ENCODE results near the gene XRN1. TPM values are rescaled to one million over a fixed set of nuclear protein-coding genes. Genes with fewer than 3 reads are reported as not detected.

The XRN1 gene
- total and polyA plus RNA-seq, 12 donors: 2.1 to 33.4 (median 20.6) TPM

DNA sequence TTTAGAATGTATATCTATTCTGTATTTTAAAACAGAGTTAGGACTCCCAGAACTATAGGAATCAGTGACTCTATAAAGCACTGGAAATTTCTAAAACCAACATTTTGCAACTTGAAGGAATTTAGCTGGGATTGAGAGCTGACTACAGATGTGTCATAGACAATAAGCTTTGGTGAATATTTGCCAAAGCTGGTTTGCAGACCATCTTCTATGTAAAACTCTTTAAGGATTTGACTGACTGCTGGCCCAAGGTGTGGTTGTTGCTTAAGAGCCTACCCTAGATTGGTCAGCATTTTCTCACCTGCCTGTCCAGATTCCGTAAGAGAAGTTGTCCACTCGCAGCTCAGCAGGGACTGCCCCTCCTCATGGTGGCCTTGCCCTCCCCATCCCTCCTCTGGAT lies 149.2 kb downstream of the XRN1 start:
- peaks cover 0 to 14% (median 0%) of the 10 kb centered on the region in 11 donors for H3K9me3 ChIP-seq
- H3K27me3 ChIP-seq: no peaks in the 10 kb centered on the region
- H3K4me1 ChIP-seq: no peaks in the 10 kb centered on the region
- no peak overlapping the region for H3K4me3 ChIP-seq
- peaks cover 0 to 3% (median 0%) of the 10 kb centered on the region in 9 donors for H3K36me3 ChIP-seq
- TF ChIP-seq, protein P1, sequence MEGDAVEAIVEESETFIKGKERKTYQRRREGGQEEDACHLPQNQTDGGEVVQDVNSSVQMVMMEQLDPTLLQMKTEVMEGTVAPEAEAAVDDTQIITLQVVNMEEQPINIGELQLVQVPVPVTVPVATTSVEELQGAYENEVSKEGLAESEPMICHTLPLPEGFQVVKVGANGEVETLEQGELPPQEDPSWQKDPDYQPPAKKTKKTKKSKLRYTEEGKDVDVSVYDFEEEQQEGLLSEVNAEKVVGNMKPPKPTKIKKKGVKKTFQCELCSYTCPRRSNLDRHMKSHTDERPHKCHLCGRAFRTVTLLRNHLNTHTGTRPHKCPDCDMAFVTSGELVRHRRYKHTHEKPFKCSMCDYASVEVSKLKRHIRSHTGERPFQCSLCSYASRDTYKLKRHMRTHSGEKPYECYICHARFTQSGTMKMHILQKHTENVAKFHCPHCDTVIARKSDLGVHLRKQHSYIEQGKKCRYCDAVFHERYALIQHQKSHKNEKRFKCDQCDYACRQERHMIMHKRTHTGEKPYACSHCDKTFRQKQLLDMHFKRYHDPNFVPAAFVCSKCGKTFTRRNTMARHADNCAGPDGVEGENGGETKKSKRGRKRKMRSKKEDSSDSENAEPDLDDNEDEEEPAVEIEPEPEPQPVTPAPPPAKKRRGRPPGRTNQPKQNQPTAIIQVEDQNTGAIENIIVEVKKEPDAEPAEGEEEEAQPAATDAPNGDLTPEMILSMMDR (IDR thresholded peaks at IDR 0.05): no peak
- DNase-seq (no peak), ATAC-seq (no peak)
- H3K27ac ChIP-seq: no peak overlapping the region
- 60 to 94% methylated on average over 2 of the region's 2 CpGs for WGBS, 2 donors
- intact Hi-C loops (cut with DNase I): no loop called here

DNA sequence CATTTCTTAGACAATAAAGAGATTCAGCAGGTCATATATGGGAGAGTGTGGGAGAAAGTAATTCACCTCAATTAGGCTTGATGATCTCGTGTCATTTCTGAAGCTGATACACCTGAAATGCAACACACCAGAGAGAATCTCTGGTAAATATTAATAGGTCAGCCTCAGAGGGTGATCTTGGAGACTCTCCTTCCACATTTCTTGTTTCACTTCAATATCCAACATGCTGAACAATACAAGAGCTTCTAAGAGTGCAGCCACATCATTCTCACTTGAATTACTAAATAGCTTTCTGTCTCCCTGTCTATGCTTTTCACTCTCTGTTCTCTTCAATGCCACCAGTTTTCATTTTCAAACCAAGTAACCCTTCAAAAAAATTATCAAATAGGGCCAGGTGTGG lies 151.3 kb downstream of the XRN1 start:
- H3K4me3 ChIP-seq: no peak overlapping the region
- DNase-seq: no peak
- intact Hi-C loops (cut with DNase I): no loop called here
- no peaks in the 10 kb centered on the region for H3K4me1 ChIP-seq
- no peak for ATAC-seq
- H3K9me3 ChIP-seq: no peaks in the 10 kb centered on the region
- no peaks in the 10 kb centered on the region for H3K27me3 ChIP-seq
- WGBS, 2 donors: 87 to 91% methylated on average over 1 of the region's 1 CpG
- H3K36me3 ChIP-seq: peaks cover 0 to 3% (median 0%) of the 10 kb centered on the region in 9 donors
- TF ChIP-seq, protein P1 (IDR thresholded peaks at IDR 0.05): no peak
- no peak overlapping the region for H3K27ac ChIP-seq

DNA sequence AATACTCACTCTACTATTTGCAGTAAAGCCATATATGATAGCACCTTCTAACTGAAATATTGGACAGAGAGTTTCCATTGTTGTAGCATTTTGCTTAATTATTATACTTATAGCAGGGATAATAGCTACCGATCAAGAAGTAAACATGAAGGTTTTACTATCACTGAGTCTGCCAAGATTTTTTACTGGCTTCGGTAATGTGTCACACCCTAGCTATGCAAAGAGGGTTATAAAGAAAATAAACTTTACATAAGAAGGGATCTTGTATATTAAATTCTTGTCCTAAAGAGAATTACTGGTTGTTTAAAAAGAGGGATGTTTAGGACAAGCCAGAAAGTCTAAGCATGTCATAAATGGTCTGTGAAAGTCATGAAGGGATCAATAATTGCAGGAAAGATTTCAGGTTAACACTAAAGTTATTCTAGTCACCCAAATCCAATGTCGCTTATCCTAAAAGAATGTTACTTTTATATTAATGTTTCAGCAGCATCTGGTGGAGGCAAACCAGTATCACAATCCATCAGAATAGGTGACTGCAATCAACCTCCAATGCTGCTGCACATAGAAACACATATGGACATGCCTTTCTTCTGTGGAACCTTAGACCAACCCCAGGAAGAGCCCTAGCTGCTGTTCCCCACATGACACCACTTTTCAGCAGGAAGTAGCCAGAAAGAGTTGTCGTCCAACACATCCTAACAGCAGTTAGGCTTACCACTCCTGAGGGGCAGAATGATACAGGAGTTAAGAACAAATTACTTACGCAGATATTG lies 159.8 kb downstream of the XRN1 start:
- no peaks in the 10 kb centered on the region for H3K4me1 ChIP-seq
- intact Hi-C loops (cut with DNase I): loop anchor here in 2 of 10 donors (10.0 kb wide), 3 partner anchors 113 to 713 kb away; no protein-coding TSS in a partner anchor
- H3K9me3 ChIP-seq: peaks cover 0 to 33% (median 8%) of the 10 kb centered on the region in 11 donors
- H3K27ac ChIP-seq: no peak overlapping the region
- ATAC-seq: no peak
- 94 to 95% methylated on average over 5 of the region's 5 CpGs for WGBS, 2 donors
- TF ChIP-seq, protein P1 (IDR thresholded peaks at IDR 0.05): no peak
- no peak for DNase-seq
- H3K36me3 ChIP-seq: no peaks in the 10 kb centered on the region
- no peaks in the 10 kb centered on the region for H3K27me3 ChIP-seq
- H3K4me3 ChIP-seq: no peak overlapping the region

DNA sequence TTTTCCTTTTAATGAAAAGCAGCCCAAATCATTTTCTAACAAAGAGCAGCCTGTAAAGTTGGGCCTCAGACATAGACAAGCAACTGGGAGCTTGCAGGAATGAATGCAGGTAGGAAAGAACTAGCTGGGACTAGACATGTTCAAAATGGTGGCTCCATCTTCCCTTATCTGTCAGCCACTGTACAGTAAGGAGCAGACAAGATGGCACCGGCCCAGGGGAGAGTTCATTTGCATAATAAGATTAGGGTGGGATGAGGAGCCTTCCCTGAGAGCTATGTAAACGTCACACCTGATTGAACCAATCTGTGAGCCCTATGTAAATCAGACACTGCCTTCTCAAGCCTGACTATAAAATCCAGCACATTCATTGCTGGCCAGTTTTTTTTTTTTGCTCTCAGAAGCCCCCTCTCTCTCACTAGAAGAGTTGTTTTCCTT lies 162.7 kb downstream of the XRN1 start:
- intact Hi-C loops (cut with DNase I): loop anchor here in 2 of 10 donors (10.0 kb wide), 3 partner anchors 110 to 710 kb away; no protein-coding TSS in a partner anchor
- Histone ChIP-seq H3K4me3 (no peak overlapping the region), H3K27me3 (no peaks in the 10 kb centered on the region), H3K36me3 (no peaks in the 10 kb centered on the region), H3K4me1 (peaks cover 0 to under 1% (median 0%) of the 10 kb centered on the region in 9 donors), H3K9me3 (peaks cover 0 to 32% (median 8%) of the 10 kb centered on the region in 11 donors), H3K27ac (no peak overlapping the region)
- DNase-seq: no peak
- 51 to 63% methylated on average over 2 of the region's 2 CpGs for WGBS, 2 donors
- TF ChIP-seq, protein P1 (IDR thresholded peaks at IDR 0.05): no peak
- ATAC-seq: no peak
